ENCODE measurements around the gene GDPD4. TPM values are rescaled to one million over a fixed set of nuclear protein-coding genes. Genes with fewer than 3 reads are reported as not detected.

Gene GDPD4
- total and polyA plus RNA-seq, 10 of the 15 experiments (the other 5 are each of a cell fraction or from before 2014, with no cell fraction given) = 0.23 TPM; not detected in 9

- H3K27ac ChIP-seq (ENCODE audit: control insufficient read depth, insufficient read depth) = no peak overlapping the region
- H3K9ac ChIP-seq (ENCODE audit: control insufficient read depth, insufficient read depth, low read length) = no peak overlapping the region
- H3K27me3 ChIP-seq (replicated peaks in 1 of 2; ENCODE audit: control insufficient read depth in 2 of 2, insufficient read depth in 2 of 2, low read length in 1 of 2) = no peaks in the 10 kb centered on the region; a peak in 1 of 4 replicates
- no peaks in the 10 kb centered on the region for H3K4me1 ChIP-seq (ENCODE audit: control insufficient read depth, insufficient read depth, low read length)
- no peak overlapping the region for H3K4me2 ChIP-seq (ENCODE audit: control insufficient read depth, insufficient read depth)
- BruUV-seq (replicated peaks) = no TSS peak
- H3K79me2 ChIP-seq (ENCODE audit: control insufficient read depth, insufficient read depth, low read length) = no peaks in the 10 kb centered on the region
- H2AFZ ChIP-seq (ENCODE audit: control insufficient read depth, low read depth, low read length) = no peak overlapping the region
- intact Hi-C loops (cut with micrococcal nuclease; ENCODE audit: unreplicated experiment) = no loop called here
- H3K36me3 ChIP-seq (ENCODE audit: control insufficient read depth in 2 of 2, insufficient read depth in 2 of 2, low read length in 1 of 2) = no peaks in the 10 kb centered on the region; a peak in 3 of 4 replicates
- WGBS (ENCODE audit: insufficient coverage, insufficient replicate concordance, low lambda C conversion rate, missing lambda C conversion rate) = 50% methylated on average over 2 of the region's 2 CpGs
- ATAC-seq = no peak
- no peak for FAIRE-seq
- no peaks in the 10 kb centered on the region for H3K9me3 ChIP-seq (replicated peaks; ENCODE audit: control insufficient read depth, insufficient read depth, low read length)
- SMC1A ChIA-PET (ENCODE audit: uncharacterized antibody, unreplicated experiment) = interaction anchor here (1.4 kb wide), 1 partner anchor 93 kb away, joined by 5 read pairs; no protein-coding TSS in a partner anchor
- in situ Hi-C loops (cut with MboI) = no loop called here
- no peak for DNase-seq (ENCODE audit: low read depth, low spot score)
- H4K20me1 ChIP-seq (ENCODE audit: control insufficient read depth, insufficient read depth) = no peaks in the 10 kb centered on the region
- POLR2A ChIA-PET = interaction anchor here (0.7 kb wide), 1 partner anchor 205 kb away, joined by 3 read pairs; no protein-coding TSS in a partner anchor
- no peak overlapping the region for H3K4me3 ChIP-seq
- CTCF ChIA-PET = no interaction called here
- RAD21 ChIA-PET (ENCODE audit: unreplicated experiment) = no interaction called here
- TF ChIP-seq RB1 (IDR thresholded peaks at IDR 0.05; ENCODE audit: borderline replicate concordance) = no peak
- TF ChIP-seq RELB (IDR thresholded peaks at IDR 0.05; ENCODE audit: low read depth) = no peak
- no peak for TF ChIP-seq JUNB (IDR thresholded peaks at IDR 0.05)
- TF ChIP-seq ELK1 (IDR thresholded peaks at IDR 0.05; ENCODE audit: low read depth, low read length) = no peak
- TF ChIP-seq ZBTB4 (CRISPR knock-in tag; IDR thresholded peaks at IDR 0.05) = no peak
- TF ChIP-seq MYB (IDR thresholded peaks at IDR 0.05; ENCODE audit: borderline replicate concordance, low read depth, low read length) = no peak
- no peak for TF ChIP-seq NFYA (IDR thresholded peaks at IDR 0.05; ENCODE audit: borderline replicate concordance, low read depth, low read length)
- no peak for TF ChIP-seq IKZF1 (conservative IDR thresholded peaks at IDR 0.05)
- TF ChIP-seq ATF2 (IDR thresholded peaks at IDR 0.05; ENCODE audit: low read length) = no peak
- TF ChIP-seq SRF (IDR thresholded peaks at IDR 0.05; ENCODE audit: low read depth in 2 of 2, low read length in 2 of 2) = no peak
- no peak for TF ChIP-seq ZBTB33 (IDR thresholded peaks at IDR 0.05)
- no peak for TF ChIP-seq STAT1 (conservative IDR thresholded peaks at IDR 0.05)
- TF ChIP-seq ZNF24 (IDR thresholded peaks at IDR 0.05) = no peak
These were observed 17.1 kb upstream of the GDPD4 start for GRCh38 chr11:77318600-77318999.

Data from GM12878 (cell line).